Astrocyte of the spinal cord (primary cell): ENCODE results near the gene TMEM45A.
A peak's percentile ranks its signal among the peaks of the same experiment; 100 is the strongest.

Experiments
- DNase-seq: peaks from one replicate; pipeline ENCODE4 v3.0.0; 2011; ENCODE audit warnings: low read depth, low spot score
- H3K4me3 ChIP-seq: 2 replicates; pipeline ENCODE4 v1.5.1; 2011; ENCODE audit warnings: low read depth, mild to moderate bottlenecking, low read length, moderate library complexity
- in situ Hi-C: cut with HindIII; loops from 2 replicates; pipeline ENCODE4 v1.10.0; 2017; ENCODE audit warnings: low sequenced_read_pairs
- TF ChIP-seq, protein P1 (sequence below): IDR thresholded peaks from 2 replicates; pipeline ENCODE4 v1.5.1; 2012; ENCODE audit warnings: low read depth, mild to moderate bottlenecking, low read length, inconsistent platforms

TMEM45A gene

GRCh38 chr3:100480081-100480480, 12.3 kb upstream of the TMEM45A start:
- in situ Hi-C loops = no loop called here
- DNase-seq = no peak
- no peak overlapping the region for H3K4me3 ChIP-seq
- TF ChIP-seq, protein P1, sequence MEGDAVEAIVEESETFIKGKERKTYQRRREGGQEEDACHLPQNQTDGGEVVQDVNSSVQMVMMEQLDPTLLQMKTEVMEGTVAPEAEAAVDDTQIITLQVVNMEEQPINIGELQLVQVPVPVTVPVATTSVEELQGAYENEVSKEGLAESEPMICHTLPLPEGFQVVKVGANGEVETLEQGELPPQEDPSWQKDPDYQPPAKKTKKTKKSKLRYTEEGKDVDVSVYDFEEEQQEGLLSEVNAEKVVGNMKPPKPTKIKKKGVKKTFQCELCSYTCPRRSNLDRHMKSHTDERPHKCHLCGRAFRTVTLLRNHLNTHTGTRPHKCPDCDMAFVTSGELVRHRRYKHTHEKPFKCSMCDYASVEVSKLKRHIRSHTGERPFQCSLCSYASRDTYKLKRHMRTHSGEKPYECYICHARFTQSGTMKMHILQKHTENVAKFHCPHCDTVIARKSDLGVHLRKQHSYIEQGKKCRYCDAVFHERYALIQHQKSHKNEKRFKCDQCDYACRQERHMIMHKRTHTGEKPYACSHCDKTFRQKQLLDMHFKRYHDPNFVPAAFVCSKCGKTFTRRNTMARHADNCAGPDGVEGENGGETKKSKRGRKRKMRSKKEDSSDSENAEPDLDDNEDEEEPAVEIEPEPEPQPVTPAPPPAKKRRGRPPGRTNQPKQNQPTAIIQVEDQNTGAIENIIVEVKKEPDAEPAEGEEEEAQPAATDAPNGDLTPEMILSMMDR = no peak

- no peak for DNase-seq
- TF ChIP-seq, protein P1 = no peak
- no peak overlapping the region for H3K4me3 ChIP-seq
- in situ Hi-C loops = no loop called here
These were observed 10.2 kb upstream of the TMEM45A start for GRCh38 chr3:100482176-100482575.

DNA sequence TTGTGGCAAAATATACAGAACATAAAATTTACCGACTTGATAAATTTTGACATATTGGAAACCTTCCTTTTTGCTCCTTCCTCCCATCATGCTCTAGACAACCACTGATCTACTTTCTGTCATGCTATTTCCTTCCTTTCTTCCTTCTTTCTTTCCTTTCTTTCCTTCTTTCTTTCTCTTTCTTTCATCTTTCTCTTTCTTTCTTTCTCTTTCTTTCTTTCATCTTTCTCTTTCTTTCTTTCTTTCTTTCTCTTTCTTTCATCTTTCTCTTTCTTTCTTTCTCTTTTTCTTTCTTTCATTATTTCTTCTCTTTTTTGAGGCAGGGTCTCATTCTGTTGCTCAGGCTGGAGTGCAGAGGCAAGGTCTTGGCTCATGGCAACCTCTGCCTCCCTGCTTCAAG, 8.9 kb upstream of the TMEM45A start:
- in situ Hi-C loops = no loop called here
- H3K4me3 ChIP-seq = no peak overlapping the region
- TF ChIP-seq, protein P1 = no peak
- no peak for DNase-seq

DNA sequence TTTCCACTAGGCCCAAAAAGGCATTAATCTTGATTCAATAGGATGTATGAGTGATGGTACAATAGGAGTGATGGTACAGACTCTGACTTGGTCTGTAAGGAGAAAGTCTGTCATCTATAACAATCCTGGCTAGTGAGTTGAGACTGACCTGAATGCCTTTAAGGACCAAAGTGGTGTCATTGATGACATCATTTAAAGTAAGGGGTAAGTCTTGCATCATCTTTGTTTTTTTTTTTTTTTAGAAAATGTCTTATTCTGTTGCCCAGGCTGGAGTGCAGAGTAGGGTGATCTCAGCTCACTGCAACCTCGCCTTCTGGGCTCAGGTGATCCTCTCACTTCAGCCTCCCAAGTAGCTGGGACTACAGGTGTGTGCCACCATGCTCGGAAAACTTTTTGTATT, 5.6 kb upstream of the TMEM45A start:
- no peak overlapping the region for H3K4me3 ChIP-seq
- DNase-seq = no peak
- in situ Hi-C loops = no loop called here
- TF ChIP-seq, protein P1 = no peak

- in situ Hi-C loops = no loop called here
- TF ChIP-seq, protein P1 = no peak
- no peak for DNase-seq
- no peak overlapping the region for H3K4me3 ChIP-seq
These were observed 3.3 kb upstream of the TMEM45A start for GRCh38 chr3:100489118-100489517.

- H3K4me3 ChIP-seq = no peak overlapping the region
- TF ChIP-seq, protein P1 = no peak
- in situ Hi-C loops = no loop called here
- peak; percentile 64 for DNase-seq
These were observed 4.4 kb downstream of the TMEM45A start for GRCh38 chr3:100496711-100497261.

DNA sequence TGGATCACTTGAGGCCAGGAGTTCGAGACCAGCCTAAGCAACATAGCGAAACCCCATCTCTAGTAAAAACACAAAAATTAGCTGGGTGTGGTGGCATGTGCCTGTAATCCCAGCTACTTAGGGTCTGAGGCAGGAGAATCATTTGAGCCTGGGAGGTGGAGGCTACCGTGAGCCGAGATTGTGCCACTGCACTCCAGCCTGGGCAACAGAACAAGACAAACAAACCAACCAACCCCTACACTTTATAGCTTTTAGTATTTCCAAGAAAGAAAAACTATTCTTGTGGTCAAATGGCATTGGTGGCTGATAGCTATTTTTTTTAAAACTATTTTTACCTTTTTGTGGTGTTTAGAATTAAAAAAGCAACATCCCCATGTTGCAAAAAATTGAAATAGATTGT, 7.2 kb downstream of the TMEM45A start:
- TF ChIP-seq, protein P1 = no peak
- H3K4me3 ChIP-seq = no peak overlapping the region
- in situ Hi-C loops = no loop called here
- DNase-seq = no peak
